HuH-7 (cell line): Measurements from ENCODE around the gene FCGR1A.
"Not testable (repeated sequence)": the region's sequence is repeated elsewhere in the genome, so short reads cannot be mapped to it uniquely, and the experiment has no call there.

Source experiments
- DNase-seq: peaks from one replicate; pipeline ENCODE4 v3.0.0; 2011; ENCODE audit warnings: low spot score

Gene FCGR1A

DNA sequence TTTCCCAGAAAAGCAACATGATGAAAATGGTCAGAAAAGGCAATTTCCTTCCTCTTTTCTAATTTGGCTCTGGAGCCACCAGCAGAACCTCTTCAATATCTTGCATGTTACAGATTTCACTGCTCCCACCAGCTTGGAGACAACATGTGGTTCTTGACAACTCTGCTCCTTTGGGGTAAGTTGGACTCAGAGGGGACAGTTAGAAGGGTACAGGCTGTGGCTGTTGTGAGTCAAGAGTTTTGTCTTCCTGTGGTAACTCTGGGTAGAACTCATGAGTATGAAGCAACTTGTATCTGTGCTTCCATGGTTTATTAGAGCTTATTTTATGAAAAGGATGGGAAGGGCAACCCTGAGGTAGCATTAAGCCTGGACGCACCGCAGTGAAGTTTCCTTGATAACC lies at the start of gene FCGR1A:
Gene FCGR1A (plus strand): TSS at position 95 of the 400 bp plus-strand sequence. CDS start 50 bp downstream, at position 145.
- not testable (repeated sequence) for DNase-seq

DNA sequence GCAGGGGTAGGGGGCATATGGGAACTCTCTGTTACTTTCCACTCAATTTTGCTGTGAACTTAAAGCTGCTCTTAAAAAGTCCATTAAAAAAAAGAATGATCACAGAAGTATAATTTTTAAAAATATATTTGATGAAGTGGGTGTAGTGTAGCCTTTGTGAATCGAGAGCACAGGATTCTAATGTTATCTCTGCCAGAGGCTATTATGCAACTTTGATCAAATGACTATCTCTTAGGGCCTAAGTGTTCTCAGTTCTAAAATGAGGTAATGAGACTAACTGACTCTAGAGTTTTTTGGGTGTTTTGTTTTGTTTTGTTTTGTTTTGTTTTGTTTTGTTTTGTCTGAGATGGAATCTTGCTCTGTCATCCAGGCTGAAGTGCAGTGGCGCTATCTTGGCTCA lies 49.7 kb upstream of the FCGR1A start:
- DNase-seq: not testable (repeated sequence)

DNA sequence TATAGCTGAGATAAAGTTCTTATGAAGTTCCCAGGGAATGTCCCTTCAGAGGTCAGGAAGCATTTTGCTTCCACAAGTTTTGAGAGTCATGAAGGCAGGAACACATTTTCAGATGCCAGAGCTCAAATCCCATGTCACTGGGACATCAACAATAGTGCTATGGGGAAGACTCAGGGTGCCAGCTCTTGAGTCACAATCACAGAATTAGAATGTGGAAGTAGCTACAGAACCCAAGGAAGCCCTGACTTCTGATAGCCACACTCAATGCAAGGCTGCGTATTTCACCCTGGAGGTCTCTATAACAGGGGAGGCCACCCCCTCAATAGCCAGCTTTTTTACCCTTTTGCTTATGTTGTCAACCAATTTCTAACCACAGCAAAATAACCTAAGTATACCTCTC lies 47.8 kb upstream of the FCGR1A start:
- not testable (repeated sequence) for DNase-seq

DNA sequence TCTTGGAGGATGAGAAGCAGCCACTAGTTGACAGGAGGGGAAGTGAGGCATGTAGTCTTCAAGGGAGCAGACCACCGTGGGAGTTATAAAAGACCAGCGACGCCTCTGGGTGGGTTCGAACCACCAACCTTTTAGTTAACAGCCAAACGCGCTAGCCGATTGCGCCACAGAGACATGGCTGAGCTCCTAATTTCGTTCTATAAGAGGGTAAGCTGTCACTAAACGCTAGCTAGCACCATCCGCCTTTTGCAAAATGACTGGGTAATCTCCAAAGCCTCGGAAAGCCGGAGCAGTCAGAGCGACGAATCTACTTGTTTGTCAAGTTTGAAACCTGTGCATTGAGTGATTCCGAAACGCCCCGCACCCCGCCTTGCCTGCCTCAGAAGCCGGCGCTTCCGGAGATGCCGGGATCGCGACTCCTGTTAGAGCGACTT lies 42.3 kb upstream of the FCGR1A start:
- DNase-seq: not testable (repeated sequence)

DNA sequence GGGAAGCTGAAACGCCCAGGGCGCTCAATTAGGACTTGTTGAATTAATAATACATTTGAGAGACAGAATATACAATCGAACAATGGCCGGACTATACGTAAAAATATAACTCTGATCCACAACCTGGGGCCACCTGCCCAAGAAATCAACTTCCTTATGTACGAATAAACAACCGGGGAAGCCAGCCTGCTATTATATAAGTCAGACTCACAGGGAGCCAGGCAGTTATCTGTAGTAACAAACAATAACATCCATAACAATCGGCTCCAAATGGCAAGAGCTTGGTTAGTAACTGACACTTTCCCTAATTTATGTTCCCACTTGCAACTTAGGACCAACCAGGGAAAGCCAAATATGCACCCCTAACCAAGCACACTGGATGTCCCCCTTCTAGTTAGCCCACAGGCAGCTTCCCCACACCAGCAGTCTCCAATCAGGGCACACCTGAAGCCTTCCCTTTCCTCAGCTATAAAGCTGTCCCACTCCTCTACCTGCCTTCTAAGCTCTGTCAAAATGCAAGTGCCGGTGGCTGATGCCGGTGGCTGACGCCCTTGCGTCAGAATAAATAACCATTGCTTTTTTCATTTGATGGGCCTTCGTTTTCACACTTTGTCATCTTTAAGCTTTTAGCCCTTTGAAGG lies 41.8 kb upstream of the FCGR1A start:
- DNase-seq: not testable (repeated sequence)

DNA sequence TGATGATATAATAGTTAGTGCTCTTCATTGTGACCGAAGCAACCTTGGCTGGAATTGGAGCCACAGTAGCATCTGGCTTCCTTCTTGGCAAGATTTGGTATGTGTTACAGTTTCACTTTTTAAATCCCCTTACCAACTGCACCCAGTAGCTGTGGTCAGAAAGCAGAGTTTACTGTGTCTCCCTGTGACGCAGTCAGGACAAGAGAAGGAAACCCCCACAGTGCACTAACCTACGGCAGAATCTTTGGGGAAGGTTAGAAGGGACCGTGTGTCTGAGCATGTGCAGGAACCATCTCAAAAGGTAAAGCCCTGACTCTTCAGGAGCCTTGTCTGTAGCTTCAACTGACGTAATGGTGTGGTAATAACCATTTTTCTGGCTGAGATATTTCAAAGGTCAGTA lies 40.6 kb upstream of the FCGR1A start:
- DNase-seq: not testable (repeated sequence)

DNA sequence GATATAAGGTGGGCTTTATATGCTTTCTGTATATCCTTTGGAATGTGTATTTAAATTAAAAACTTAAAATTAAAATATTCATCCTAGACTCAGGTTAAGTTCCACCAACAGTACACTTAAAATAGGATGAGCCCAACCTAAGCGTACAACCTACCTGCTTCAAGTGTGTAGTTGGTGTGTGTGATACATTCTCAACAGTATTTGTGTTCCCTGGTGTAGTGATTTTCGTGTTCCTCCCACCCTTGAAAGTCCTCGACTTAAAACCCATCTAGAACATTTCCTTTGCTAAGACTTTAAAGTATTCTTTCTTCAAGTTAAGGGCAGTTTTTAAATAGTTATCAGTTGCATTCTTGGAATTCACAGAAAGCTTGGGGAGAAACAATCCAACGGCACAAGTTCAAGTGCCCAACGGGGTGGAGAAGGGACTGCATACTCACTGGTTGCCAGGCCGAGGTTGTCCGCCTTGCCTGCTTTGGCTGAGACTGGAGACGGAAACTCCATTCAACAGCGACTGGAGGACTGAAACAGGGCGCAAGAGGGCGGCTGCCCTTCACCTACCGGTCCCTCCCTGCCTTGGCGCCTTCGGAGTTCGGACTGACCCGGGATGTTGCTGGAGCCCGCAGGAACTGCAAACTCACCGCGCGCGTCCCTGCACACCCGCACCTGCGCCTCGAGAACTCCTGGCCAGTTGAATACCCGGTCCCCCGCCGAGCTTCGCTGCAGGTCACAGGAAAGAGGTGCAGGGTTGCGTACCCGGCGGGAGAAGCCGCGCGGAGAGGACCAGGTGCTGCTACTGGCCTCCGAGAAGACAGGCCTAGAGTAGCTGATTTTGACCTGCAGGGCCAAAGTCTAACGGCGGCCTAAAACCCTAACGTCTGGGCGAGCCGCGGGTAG lies 35.8 kb upstream of the FCGR1A start:
- not testable (repeated sequence) for DNase-seq

DNA sequence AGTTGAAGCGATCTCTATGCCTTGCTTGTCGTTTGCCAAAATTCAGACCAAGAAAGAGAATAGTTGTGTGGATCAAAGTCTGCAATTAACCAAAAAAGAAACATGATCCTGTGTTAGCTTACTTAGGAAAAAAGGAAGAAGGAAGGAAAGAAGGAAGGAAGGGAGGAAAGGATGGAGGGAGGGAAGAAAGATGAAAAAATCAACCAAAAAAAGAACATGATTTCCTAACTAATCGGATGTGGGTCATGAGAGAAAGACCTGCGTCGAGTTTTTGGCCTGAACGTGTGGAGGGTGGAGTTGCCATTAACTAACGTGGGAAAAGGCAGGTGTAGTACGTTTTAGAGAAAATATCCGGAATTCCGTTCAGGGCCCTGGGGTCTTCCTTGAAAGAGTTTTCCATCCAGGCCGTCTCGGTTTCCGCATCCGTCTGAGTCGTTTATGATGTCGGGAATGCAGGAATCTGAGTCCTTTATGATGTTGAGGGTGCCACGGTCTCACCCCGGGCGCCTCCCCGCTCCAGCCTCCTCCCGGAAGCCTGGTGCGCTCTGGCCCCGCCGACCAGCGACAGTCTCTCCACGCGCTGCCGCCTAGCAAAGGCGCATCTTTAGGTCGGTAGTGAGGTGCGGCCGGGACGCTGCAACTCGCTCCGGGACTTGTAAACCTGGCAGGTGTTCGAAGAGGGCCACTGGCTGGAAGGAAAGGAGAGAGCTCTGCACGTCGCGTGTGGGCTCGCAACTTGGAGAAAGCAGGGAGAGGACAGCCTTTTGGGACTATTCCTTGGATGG lies 34.9 kb upstream of the FCGR1A start:
- not testable (repeated sequence) for DNase-seq

DNA sequence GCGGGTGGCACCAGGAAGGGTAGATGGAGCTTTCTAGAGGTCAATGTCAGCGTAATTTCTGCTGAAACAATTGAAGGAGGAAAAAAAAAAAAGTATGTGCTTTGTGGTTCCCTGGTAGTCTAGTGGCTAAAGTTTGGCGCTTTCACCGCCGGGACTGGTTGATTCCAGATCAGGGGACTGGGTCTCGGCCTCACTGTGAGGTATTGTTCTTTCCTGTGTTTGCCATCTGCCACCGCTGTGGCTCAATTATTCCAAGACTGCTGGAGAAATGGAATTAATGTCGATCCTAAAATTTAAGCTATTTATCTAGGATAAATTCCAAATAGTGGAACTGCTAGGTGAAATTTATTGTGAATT lies 34.4 kb upstream of the FCGR1A start:
- not testable (repeated sequence) for DNase-seq

DNA sequence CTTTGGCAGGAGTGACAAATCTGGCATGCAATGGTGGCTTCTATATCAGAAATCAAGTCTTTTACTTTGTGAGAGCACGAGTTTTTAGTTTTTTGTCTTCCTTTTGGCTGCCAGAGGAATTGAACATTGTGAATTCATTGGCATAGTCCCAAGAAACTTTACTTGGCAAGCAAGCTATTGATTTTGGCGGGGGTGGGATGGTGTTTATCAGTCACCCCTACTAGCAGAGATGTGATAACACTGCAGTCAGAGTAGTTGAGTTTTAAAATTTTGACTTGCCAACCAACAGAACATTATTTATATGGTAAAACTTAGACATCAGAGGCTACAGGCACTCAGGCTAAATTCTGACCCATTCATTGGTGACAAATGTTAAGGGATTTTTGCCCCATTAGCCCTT lies 31.9 kb upstream of the FCGR1A start:
- DNase-seq: not testable (repeated sequence)

DNA sequence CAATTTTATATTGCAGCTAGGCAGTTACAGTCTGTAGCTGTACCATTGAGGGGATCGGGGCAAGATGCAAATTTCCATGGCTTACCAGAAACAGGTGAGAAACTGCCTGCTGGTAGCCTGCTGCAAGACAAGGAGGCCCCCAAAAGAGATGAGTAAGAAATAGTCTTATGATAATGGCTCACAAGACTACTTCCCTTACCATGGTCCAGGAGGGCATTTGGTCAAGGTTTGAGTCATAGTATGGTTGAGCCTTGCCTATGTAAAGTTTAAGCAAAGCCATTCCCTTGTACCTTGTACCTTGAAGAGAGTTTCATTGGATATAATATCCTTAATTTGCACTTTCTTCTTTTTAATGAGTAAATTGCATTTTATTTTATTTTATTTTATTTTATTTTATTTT lies 30.3 kb upstream of the FCGR1A start:
- not testable (repeated sequence) for DNase-seq

DNA sequence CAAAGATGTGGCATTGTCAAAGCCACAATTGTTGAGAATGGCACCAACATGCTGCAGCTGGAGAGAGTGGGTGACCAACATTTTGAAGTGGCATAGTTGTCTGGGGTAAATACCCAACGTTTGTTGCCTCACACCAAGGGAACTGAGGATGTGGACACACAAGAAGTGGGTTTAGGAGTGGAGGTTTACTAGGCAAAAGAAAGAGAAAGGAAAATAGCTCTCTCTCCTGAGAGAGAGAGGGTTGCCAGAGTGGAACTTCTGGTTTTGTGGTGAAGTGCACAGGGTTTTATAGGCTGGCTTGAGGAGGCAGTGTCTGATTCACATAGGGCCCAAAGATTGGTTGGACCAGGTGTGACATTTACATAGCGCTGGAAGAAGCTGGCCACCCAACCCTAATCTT lies 29.0 kb upstream of the FCGR1A start:
- not testable (repeated sequence) for DNase-seq

DNA sequence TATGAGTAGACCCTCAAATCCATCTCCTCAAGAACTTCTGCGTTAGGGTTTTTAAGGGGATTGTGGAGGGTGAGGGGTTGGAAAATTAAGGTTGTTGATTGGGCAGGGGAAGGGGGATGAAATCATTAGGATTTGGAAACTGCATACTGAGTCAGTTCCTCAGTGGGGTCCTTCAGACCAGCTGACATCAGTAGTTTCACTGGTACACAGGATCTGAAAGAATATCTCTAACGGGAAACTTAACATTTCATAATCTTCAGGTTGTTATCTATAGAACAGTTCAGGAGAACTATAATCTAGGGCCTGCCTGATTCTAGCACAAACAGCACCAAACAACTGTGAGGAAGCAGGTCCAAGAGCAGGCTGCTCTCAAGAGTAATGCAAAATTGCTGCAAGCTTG lies 27.2 kb upstream of the FCGR1A start:
- not testable (repeated sequence) for DNase-seq

DNA sequence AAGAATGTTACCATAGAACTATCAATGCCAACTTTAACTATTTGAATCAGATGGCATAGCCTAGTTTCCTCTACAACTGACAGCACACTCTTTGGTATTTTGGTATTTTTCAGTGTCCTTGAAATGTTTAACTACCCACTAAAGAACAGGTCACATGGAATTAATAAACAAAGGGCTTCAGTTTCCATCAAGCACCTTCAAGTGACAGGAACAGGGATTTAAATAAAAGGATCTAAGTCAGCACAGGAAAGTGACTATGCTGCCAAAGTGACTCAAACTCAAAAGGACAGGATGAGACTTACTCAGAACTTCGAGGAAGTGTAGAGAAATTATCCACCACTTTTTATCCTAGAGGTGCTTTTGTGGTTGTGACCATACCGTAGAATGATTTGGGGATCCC lies 20.2 kb upstream of the FCGR1A start:
- DNase-seq: not testable (repeated sequence)

DNA sequence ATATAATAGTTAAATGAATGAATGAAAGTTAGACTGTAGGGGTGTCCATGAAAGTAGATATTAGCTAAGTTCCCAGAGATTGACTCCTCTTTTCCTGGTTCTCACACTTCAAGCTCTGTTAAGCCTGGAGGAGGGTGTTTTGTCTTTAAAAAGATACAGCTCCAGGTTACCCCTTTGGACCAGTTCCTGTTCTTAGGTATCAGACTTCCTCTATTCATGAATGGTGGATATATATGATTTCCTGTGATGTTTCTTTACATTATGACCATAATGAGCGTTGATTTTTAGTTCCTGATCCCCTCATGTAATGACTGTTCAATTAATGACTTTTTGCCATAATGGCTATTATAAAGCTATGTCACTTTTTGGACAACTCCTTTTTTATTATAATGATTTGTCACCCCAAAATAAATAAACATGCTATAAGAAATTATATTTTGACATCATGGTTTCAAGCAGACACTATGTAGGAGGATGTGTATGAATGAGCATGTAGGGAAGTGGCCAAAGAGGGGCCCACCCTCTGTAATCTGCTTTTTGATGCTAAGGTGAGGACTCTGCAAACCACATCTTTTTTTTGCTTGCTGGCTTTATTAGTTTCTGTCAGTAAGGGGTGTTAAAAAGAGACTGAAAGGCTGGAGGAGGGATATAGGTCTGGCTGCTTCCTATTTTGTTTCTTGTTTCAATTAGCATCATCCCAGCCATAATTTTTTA lies 18.2 kb upstream of the FCGR1A start:
- not testable (repeated sequence) for DNase-seq

DNA sequence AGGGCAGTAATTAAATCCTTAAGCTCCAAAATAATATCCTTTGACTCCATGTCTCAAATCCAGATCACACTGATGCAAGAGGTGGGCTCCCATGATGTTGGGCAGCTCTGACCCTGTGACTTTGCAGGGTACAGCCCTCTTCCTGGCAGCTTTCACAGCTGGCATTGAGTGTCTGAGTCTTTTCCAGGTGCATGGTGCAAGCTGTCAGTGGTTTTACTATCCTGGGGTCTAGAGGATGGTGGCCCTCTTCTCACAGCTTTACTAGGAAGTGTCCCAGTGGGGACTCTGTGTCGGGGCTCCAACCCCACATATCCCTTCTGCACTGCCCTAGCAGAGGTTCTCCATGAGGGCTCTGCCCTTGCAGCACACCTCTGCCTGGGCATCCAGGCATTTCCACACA lies 16.3 kb upstream of the FCGR1A start:
- DNase-seq: not testable (repeated sequence)

DNA sequence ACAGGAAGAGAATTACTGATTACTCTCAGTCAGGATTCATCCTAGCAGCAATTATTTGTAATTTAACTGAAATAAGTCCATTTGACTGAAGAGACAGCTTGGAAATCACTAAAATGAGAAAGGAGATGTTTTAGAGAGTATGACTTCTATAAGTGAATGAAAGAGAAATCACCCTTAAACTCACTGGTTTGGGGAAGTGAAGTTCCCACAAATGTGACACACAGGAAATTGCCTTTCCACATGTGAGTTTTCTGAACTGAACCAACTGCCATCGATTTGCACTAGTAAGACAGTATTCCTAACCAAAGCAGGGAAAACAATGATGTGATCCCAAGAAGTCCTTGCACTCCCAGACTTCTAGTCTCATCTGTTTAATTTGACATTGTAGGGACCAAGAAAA lies 13.3 kb upstream of the FCGR1A start:
- not testable (repeated sequence) for DNase-seq

DNA sequence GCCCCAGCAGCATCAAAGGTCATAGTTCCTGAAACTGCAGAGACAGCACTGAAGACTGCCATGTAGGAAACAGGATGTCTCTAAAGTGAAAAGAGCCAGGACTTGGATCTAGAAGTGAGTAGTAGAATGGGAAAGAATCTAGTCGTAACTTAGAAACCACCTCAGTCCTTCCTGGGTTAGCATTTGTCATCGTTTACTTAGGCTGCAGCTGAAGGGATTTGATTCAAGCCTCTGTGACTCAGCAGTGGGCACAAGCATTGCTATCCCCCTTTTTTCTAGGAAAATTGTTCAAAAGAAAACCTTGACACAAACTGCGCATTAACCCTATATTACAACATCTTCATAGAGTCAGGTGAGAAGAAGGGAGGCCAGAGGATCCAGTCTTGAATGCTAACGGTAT lies 11.8 kb upstream of the FCGR1A start:
- DNase-seq: not testable (repeated sequence)

DNA sequence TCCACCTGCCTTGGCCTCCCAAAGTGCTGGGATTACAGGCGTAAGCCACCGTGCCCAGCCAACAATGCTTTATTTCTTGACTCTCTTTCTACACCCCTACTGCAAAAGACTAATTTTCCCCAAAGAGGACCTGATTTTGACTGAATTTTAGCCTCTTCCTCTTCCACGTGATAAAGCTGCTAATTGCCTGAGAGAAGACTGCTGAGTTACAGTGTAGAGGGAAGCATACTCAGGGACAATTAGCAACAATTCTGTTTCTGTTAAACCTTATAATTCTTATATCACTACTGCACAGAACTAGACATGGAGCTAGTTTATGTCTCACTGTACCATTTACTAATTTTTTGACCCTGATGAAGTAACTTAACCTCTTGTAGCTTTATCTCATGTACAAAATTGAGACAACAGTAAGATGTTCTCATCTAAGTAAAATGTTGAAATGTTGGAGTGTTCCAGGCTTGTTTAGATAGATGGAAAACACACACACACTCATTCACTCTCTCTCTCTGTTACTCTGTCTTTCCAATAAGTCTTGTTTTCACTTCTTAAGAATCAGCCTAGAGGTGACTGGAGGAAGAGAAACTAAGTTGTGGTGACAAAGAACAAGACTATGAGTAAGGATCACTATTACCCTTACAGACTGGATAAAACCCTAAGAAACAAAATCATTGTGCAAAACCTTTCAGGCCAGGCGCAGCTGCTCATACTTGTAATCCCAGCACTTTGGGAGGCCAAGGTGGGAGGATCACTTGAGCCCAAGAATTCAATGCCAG lies 10.7 kb upstream of the FCGR1A start:
- DNase-seq: not testable (repeated sequence)

DNA sequence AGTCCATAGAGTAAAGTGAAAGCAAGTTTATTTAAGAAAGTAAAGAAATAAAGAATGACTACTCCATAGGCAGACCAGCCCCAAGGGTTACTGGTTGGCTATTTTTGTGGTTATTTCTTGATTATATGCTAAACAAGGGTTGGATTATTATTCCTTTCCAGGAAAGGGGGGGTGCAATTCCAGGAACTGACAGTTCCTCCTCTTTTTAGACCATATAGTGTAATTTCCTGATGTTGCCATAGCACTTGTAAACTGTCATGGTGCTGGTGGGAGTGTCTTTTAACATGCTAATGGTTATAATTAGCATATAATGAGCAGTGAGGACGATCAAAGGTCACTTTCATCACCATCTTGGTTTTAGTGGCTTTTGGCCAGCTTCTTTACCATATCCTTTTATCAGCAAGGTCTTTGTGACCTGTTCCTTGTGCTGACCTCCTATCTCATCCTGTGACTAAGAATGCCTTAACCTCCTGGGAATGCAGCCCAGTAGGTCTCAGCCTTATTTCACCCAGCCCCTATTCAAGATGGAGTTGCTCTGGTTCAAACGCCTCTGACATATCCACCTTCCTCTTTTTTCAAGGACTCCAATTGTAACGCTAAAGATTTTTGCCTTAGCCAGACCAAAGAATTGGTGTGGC lies 6.9 kb upstream of the FCGR1A start:
- not testable (repeated sequence) for DNase-seq
